Aorta (tissue), 5 donors: ENCODE results near the gene NFATC1. TPM values are rescaled to one million over a fixed set of nuclear protein-coding genes. Genes with fewer than 3 reads are reported as not detected.
"Not testable (repeated sequence)": the region's sequence is repeated elsewhere in the genome, so short reads cannot be mapped to it uniquely, and the experiment has no call there.

Experiments
- ATAC-seq: fragments of 200-7000 bp; cut with Tn5 transposase; one replicate; pipeline ENCODE4 v1.9.1; 2022; ENCODE audit warnings: moderate library complexity; ENCODE audit not compliant: low FRiP score
- DNase-seq, 2 donors: peaks; one replicate each; pipeline ENCODE4 v3.0.0-alpha.2; 2020
- H3K27ac ChIP-seq, 2 donors: one replicate each; pipeline ENCODE4 v1.5.1; 2013; ENCODE audit warnings: low read length in 2 of 2, mild to moderate bottlenecking in 2 of 2, moderate library complexity in 2 of 2, control low read depth in 1 of 2, inconsistent platforms in 1 of 2, low read depth in 1 of 2
- H3K27me3 ChIP-seq, 2 donors: one replicate each; pipeline ENCODE4 v1.6.1; 2013; ENCODE audit warnings: control low read depth in 1 of 2, low read length in 1 of 2, mild to moderate bottlenecking in 1 of 2, moderate library complexity in 1 of 2; ENCODE audit not compliant: insufficient read depth in 2 of 2, control insufficient read depth in 1 of 2
- H3K36me3 ChIP-seq, 2 donors: one replicate each; pipeline ENCODE4 v1.6.1; 2013; ENCODE audit warnings: control low read depth in 1 of 2, low read length in 1 of 2, mild to moderate bottlenecking in 1 of 2; ENCODE audit not compliant: insufficient read depth in 2 of 2, control insufficient read depth in 1 of 2
- H3K4me1 ChIP-seq, 2 donors: one replicate each; pipeline ENCODE4 v1.6.1; 2013; ENCODE audit warnings: low read length in 2 of 2, control low read depth in 1 of 2, mild to moderate bottlenecking in 1 of 2, moderate library complexity in 1 of 2; ENCODE audit not compliant: insufficient read depth in 2 of 2, control insufficient read depth in 1 of 2
- H3K4me3 ChIP-seq, 2 donors: one replicate each; pipeline ENCODE4 v1.5.1; 2013; ENCODE audit warnings: low read length in 2 of 2, control low read depth in 1 of 2, mild to moderate bottlenecking in 1 of 2
- H3K9me3 ChIP-seq: one replicate; pipeline ENCODE4 v1.6.1; 2013; ENCODE audit warnings: mild to moderate bottlenecking, low read length; ENCODE audit not compliant: control insufficient read depth
- WGBS, 2 donors: extraction: QIAGEN DNeasy Blood & Tissue Kit; methylation state at CpG; one replicate each; pipeline ENCODE4 v1.1.7; 2013; 5-methylcytosine and 5-hydroxymethylcytosine counted together
- intact Hi-C, 2 donors: fragments of 100-400 bp; cut with DNase I; formaldehyde crosslinking; loops; one replicate each; pipeline versions ENCODE4 v1.14.2 to v1.15.0; 2022
- polyA plus RNA-seq, 2 donors: library from polyadenylated mRNA; stranded (reverse); fragments of 200-250 nt; gene quantifications; one replicate each; pipeline ENCODE4 v1.2.3, GENCODE V29; 2013
- total RNA-seq, 2 donors: library from RNA; stranded (reverse); fragmentation: NEBNext Ultra II Directional; extraction: Animal tissue kit (Norgen Biotek cat#: 25700); gene quantifications; one replicate each; pipeline ENCODE4 v1.2.1, GENCODE V29; 2021
- donor health status: healthy with polysubstance abuse.
- donor health status: Bipolar disorder and iron deficiency.
- donor health status: DM: no; HTN: no; CAD: no.
- donor health status: DM: no; HTN: no; CAD: no.
- donor health status: DM: yes; HTN: yes; CAD: no.

Gene NFATC1
- total and polyA plus RNA-seq, 4 donors: 2.0 to 39.2 (median 22.2) TPM

- Histone ChIP-seq H3K4me1 (no peaks in the 10 kb centered on the region), H3K9me3 (no peaks in the 10 kb centered on the region), H3K36me3 (no peaks in the 10 kb centered on the region), H3K27ac (no peak overlapping the region), H3K27me3 (no peaks in the 10 kb centered on the region), H3K4me3 (no peak overlapping the region)
- 96% methylated on average over 33 of the region's 33 CpGs for WGBS, 2 donors
- peak; percentile 33 to 69 for DNase-seq
- intact Hi-C loops: no loop called here
- peak; percentile 34 for ATAC-seq
These were observed 82.9 kb downstream of the NFATC1 start for GRCh38 chr18:79478484-79479115.

- ATAC-seq: peak; percentile 16
- Histone ChIP-seq H3K9me3 (no peaks in the 10 kb centered on the region), H3K27ac (no peak overlapping the region), H3K27me3 (no peaks in the 10 kb centered on the region), H3K36me3 (no peaks in the 10 kb centered on the region), H3K4me1 (no peaks in the 10 kb centered on the region), H3K4me3 (no peak overlapping the region)
- DNase-seq: peak; percentile 23 to 55
- WGBS, 2 donors: 94% methylated on average over 25 of the region's 25 CpGs
- intact Hi-C loops: no loop called here
These were observed 83.5 kb downstream of the NFATC1 start for GRCh38 chr18:79479116-79479760.

GRCh38 chr18:79479761-79480161 is 84.0 kb downstream of the NFATC1 start:
- peak; percentile 38 to 67 for DNase-seq
- intact Hi-C loops: no loop called here

GRCh38 chr18:79480171-79481045 is 84.7 kb downstream of the NFATC1 start:
- Histone ChIP-seq H3K27ac (no peak overlapping the region), H3K27me3 (no peaks in the 10 kb centered on the region), H3K4me1 (no peaks in the 10 kb centered on the region), H3K9me3 (no peaks in the 10 kb centered on the region), H3K4me3 (no peak overlapping the region), H3K36me3 (no peaks in the 10 kb centered on the region)
- no peak for ATAC-seq
- intact Hi-C loops: no loop called here
- peak; percentile 45 to 55 for DNase-seq
- 93 to 94% methylated on average over 38 to 41 of the region's 41 CpGs for WGBS, 2 donors

More at GRCh38 chr18:79479761-79480161, 84.0 kb downstream of the NFATC1 start:
- no peak for ATAC-seq
- Histone ChIP-seq H3K4me1 (no peaks in the 10 kb centered on the region), H3K27me3 (no peaks in the 10 kb centered on the region), H3K4me3 (no peak overlapping the region), H3K27ac (no peak overlapping the region), H3K9me3 (no peaks in the 10 kb centered on the region), H3K36me3 (no peaks in the 10 kb centered on the region)
- WGBS, 2 donors: 94 to 95% methylated on average over 20 of the region's 20 CpGs

GRCh38 chr18:79481046-79481790 is 85.5 kb downstream of the NFATC1 start:
- no peak overlapping the region for H3K4me3 ChIP-seq
- no peak overlapping the region for H3K27ac ChIP-seq
- intact Hi-C loops: no loop called here
- H3K27me3 ChIP-seq: no peaks in the 10 kb centered on the region
- WGBS, 2 donors: 96% methylated on average over 26 of the region's 26 CpGs
- no peaks in the 10 kb centered on the region for H3K9me3 ChIP-seq
- H3K36me3 ChIP-seq: no peaks in the 10 kb centered on the region
- ATAC-seq (no peak), DNase-seq (peak; percentile 29 to 70)
- no peaks in the 10 kb centered on the region for H3K4me1 ChIP-seq

- 95% methylated on average over 25 of the region's 25 CpGs for WGBS, 2 donors
- DNase-seq: peak; percentile 24 to 37
- ATAC-seq, H3K9me3 ChIP-seq, H3K4me1 ChIP-seq, H3K27me3 ChIP-seq, H3K36me3 ChIP-seq, H3K4me3 ChIP-seq, H3K27ac ChIP-seq, intact Hi-C loops: not testable (repeated sequence)
These were observed 87.7 kb downstream of the NFATC1 start for GRCh38 chr18:79483393-79483792.

GRCh38 chr18:79483971-79484491 is 88.3 kb downstream of the NFATC1 start:
- Histone ChIP-seq H3K27ac (no peak overlapping the region), H3K27me3 (no peaks in the 10 kb centered on the region), H3K36me3 (no peaks in the 10 kb centered on the region), H3K4me3 (no peak overlapping the region), H3K9me3 (no peaks in the 10 kb centered on the region), H3K4me1 (no peaks in the 10 kb centered on the region)
- WGBS, 2 donors: 94% methylated on average over 15 of the region's 15 CpGs
- intact Hi-C loops: no loop called here
- ATAC-seq (no peak), DNase-seq (peak; percentile 36 to 74)
